Dermis blood vessel endothelial cell (primary cell): Measurements from ENCODE around the gene CLN5. TPM values are rescaled to one million over a fixed set of nuclear protein-coding genes. Genes with fewer than 3 reads are reported as not detected.
A peak's percentile ranks its signal among the peaks of the same experiment; 100 is the strongest.
"Not testable (repeated sequence)": the region's sequence is repeated elsewhere in the genome, so short reads cannot be mapped to it uniquely, and the experiment has no call there.

Experiments used
- DNase-seq: peaks from one replicate; pipeline ENCODE4 v3.0.0; 2010
- total RNA-seq: library from RNA; depleted of rRNA; stranded (reverse); fragments of >200 nt; gene quantifications from 2 replicates; pipeline ENCODE4 v1.2.3, GENCODE V29; 2014

The CLN5 gene
- 26.8 and 32.7 TPM in 2 replicates for total RNA-seq

GRCh38 chr13:76991796-76992547 lies at the start of gene CLN5:
CLN5 (plus strand) TSS chr13:76992081; CDS start chr13:76992099, 18 bp downstream.
- peak; percentile 92 for DNase-seq

DNA sequence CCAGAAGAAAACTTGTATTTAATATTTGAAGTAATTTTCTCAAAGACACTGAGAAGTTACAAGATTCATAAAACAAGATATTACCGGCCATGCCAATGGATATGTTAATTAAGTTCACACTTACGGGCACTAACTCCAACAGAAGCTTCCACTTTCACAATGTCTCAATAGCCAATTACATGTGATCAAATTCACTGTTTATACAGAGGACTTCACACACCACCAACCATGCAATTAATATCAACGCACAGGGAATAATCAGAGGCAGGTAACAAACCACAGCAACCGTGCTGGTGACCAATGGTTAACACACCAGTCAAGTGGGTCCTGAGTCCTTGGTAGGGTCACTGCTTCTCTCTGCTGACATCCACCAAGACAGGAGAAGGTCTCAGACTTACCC lies 49.5 kb upstream of the CLN5 start:
- no peak for DNase-seq

DNA sequence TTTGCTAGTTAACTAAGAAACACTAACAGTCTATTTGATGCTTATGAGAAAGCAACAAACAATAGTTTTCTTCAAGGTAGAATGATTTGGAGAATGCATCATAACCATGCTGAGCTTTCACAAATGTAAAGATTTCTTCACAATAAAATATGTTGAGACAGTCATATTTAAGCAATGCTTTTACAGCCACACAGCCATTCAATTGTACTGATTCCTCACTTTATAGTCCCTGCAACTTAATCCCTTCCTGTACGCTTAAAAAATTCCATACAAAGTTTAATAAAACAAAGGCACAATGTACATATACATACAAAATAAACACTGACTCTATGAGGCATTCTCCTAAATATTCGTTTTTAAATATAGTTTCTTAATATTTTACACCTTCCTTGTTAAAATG lies 48.2 kb upstream of the CLN5 start:
- no peak for DNase-seq

- peak; percentile 40 for DNase-seq
Observed at GRCh38 chr13:76944456-76944855, 47.4 kb upstream of the CLN5 start.

- no peak for DNase-seq
Observed at GRCh38 chr13:76948149-76948548, 43.7 kb upstream of the CLN5 start, which contains the start of gene ACOD1. ACOD1 (plus strand) TSS chr13:76948511; CDS start chr13:76948559, 48 bp downstream.

DNA sequence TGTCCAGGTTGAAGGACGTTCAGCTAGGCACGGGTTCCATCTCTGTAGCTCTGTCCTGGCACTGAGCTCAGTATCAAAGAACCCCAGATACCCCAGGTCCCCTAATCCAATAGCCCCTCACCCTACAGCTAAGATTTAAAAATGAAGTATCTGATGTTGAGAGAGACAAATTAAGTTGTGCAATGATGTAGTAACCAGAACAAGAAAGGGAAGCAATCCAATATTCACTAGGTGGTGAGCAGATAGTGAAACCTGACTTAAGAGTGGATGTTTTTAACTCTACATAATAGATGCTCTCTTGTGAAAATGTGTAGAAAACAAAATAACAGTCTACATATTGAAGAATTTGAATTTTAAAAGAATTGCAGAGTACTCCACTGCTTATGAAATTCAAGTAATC lies 41.8 kb upstream of the CLN5 start:
- no peak for DNase-seq

GRCh38 chr13:76953968-76954367 lies 37.9 kb upstream of the CLN5 start:
- no peak for DNase-seq

GRCh38 chr13:76954538-76954937 lies 37.3 kb upstream of the CLN5 start:
- DNase-seq: no peak

DNA sequence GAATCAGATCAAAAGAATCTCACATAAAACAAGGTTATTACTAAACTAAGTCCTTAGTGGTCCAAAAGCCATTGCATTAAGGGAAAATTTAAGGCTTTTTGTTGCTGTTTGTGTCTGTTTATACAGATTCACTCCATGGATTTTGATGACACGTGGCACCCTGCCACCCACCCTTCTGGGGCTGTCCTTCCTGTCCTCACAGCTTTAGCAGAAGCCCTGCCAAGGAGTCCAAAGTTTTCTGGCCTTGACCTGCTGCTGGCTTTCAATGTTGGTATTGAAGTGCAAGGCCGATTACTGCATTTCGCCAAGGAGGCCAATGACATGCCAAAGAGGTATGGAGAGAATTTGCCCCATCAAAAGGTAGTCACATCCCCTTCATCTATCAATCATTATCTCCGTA lies 36.7 kb upstream of the CLN5 start:
- DNase-seq: no peak

DNA sequence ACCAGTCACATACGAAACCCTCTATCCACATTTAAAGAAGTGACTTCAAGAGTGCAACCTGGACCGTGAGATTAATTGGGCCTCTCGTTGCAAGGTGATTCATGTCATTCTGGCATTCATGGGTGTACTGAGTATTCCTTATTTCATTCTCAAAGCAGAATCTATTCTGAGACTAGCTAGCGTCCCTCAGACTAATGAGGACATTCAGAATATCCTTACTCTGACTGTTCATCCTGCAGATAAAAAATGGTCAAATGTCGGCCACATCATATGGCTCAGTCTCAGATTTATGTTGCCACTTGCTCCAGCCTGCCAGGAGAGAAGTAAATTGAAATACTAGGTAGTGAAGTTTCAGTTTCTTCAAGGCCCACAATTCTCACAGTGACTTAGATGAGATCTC lies 36.2 kb upstream of the CLN5 start:
- no peak for DNase-seq

GRCh38 chr13:76958841-76959432 lies 32.9 kb upstream of the CLN5 start:
- DNase-seq: no peak

DNA sequence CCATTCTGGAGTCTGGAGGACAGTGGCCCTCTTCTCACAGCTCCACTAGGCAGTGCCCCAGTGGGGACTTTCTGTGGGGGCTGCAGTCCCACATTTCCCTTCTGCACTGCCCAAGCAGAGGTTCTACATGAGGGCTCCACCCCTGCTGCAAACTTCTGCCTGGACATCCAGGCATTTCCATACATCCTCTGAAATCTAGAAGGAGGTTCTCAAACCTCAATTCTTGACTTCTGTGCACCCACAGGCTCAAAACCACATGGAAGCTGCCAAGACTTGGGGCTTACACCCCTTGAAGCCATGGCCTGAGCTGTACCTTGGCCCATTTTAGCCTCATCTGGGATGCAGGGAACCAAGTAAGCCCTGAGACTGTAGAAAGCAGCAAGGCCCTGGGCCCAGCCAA lies 32.1 kb upstream of the CLN5 start:
- not testable (repeated sequence) for DNase-seq

GRCh38 chr13:76965759-76966421 lies 26.0 kb upstream of the CLN5 start:
- peak; percentile 12 for DNase-seq

GRCh38 chr13:76967031-76967430 lies 24.9 kb upstream of the CLN5 start:
- DNase-seq: no peak

DNA sequence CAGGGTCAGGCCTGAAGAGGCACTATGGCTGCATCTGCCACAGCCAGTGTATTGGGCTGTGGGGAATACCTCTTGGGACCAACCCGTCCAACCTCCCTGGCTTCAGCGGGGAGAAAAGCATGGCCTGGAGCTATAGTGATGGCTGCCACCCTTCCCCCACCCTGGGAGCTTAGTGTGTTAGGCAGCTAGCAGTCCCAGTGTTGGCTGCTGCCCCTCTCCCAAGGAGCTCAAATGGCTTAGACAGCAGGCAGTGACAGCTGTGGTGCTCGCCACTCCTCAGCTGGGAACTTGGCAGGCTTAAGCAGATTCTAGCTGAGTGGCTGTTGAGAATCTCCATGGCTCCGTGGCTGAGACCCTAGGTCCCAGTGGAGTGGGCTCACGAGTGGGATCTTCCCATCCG lies 23.8 kb upstream of the CLN5 start:
- no peak for DNase-seq

GRCh38 chr13:76969488-76970365 lies 22.2 kb upstream of the CLN5 start:
- no peak for DNase-seq

DNA sequence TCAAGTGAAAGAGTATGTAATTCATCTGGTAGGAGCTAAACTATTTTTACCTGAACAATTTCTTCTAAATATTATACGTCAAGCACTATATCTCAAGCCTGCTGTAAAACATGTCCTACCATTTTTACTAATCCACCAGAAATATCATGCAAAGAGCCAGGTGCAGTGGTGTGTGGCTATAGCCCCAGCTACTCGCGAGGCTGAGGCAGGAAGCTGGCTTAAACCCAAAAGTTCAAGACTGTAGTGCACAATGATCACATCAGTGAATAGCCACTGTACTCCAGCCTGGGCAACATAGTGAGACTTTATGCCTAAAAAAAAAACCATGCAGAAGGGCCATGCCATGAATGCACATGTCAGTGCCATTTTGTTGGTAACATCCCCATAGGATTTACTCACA lies 20.7 kb upstream of the CLN5 start:
- no peak for DNase-seq

DNA sequence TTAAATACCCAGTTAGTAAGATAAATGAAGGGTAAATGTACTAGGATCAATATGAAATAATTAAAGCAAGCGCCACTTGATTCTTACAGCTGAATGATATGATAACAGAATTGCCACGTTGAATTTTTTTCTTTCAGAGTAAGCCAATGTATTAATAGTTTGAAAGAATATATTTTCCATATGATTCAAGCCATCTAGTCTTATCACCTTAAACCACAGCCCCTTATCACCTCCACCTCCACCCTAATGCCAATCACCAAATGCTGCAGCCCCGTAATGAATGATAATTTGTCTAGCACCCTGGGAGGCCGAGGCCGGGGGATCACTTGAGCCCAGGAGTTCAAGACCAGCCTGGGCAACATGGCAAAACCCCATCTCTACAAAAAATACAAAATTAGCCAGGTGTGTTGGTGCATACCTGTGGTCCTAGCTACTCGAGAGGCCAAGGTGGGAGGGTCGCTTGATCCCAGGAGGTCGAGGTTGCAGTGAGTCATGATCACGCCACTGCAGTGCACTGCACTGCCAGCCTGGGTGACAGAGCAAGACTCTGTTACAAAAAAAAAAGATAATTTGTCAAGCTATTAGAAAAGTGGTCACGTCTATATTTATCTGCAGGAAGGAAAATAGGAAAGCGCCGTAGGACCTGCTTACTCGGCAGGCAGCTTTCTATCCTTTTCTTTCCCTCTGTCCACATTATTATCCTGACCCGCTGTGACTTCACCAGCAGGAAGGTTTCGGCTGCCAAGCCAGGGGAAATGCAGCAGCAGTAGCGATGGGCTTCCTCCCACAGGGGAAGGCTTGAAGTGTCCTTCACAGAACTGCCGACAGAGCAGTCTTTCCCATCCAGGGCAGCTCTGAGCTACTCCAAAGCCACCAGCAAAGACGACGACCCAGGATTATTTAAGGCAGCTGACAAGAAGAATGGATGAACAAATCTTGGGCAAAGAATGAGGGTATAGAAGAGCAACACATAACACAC lies 19.7 kb upstream of the CLN5 start:
- DNase-seq: peak; percentile 23

DNA sequence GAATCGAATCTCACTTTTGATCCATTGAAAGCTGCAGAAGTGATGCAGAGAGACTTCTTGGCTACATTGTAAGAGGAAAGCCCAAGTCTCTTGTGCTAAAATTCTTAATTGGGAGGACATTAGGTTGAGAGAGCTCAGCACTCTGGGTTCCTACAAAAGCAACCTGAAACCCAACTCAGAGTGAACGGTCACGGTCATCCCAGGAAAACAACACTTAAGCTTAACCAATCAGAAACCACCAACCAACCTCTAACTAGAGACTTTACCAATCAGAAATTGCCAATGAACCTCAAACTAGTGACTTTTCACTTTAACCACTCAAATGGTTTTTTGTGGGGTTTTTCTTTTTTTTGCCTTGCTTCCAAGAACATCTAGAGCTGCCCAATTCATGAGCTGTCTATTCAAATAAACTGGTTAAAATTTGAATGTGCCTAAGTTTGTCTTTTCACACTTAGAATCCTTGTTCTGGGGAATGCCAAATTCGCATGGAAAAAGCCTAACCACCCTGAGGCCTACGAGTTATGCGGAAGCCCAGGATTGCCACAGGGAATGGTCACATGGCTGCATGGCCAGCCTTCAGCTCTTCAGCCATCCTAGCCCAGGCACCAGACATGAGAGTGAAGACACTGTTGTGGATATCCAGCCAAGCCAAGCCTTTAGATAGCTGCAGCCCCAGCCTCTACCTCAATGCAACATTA lies 17.8 kb upstream of the CLN5 start:
- DNase-seq: no peak

DNA sequence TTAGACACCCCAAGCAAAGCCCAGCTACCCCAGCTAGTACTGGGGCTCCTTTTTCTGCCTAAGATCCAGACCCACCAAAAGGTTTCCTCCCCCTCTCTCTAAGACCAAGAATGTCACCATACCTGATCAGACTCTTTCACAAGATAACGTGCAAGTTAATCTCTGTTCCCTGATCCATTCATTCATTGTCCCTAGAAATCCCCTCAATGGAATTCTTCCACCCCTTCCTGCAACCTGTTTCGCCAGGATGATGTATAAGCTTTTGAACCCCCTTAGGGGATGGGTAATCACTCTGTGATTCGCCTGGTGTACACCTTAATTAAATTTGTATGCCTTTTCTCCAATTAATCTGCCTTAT lies 17.3 kb upstream of the CLN5 start:
- no peak for DNase-seq

DNA sequence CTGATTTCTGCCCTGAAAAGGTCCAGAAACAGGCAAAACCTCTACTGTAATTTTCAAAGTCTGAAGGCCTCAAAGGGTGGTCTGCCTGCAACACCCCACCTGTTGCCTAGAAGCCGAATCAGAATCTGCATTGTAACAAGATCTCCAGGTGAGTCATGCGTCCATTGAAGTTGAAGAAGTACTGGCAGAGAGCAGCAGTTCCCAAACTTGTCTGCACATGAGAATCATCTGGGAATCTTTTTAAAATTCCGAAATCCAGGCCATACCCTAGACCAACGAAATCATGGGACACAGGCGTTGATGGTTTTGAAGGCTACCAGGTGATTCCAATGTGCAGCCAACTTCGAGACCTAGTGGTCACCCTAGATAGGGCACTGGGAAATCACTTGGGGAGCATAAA lies 16.0 kb upstream of the CLN5 start:
- DNase-seq: no peak
